ENCODE results near the gene EHMT2. TPM values are rescaled to one million over a fixed set of nuclear protein-coding genes. Genes with fewer than 3 reads are reported as not detected.

Gene EHMT2
- total and polyA plus RNA-seq, 2 of the 13 experiments (the other 11 are each of a cell fraction or from before 2014, with no cell fraction given), result 55.2 to 69.2 TPM

GRCh38 chr6:31897612-31898382, at the start of gene EHMT2 (continued):
- TF ChIP-seq ZFP90 (CRISPR knock-in tag; IDR thresholded peaks at IDR 0.05; ENCODE audit: borderline replicate concordance), result no peak; the same call in 1 of the 2 replicates
- TF ChIP-seq ARHGAP35 (CRISPR knock-in tag; IDR thresholded peaks at IDR 0.05; ENCODE audit: borderline replicate concordance), result no peak
- TF ChIP-seq KDM4B (CRISPR knock-in tag; IDR thresholded peaks at IDR 0.05), result 0 out of 2 replicates have a peak, but pooled peaks have one; percentile 12
- TF ChIP-seq MAFG (CRISPR knock-in tag; IDR thresholded peaks at IDR 0.05), result no peak
- TF ChIP-seq ZNF883 (CRISPR knock-in tag; IDR thresholded peaks at IDR 0.05; ENCODE audit: not compliant biosample characterization), result no peak
- TF ChIP-seq MTA3 (CRISPR knock-in tag; IDR thresholded peaks at IDR 0.05), result no peak
- TF ChIP-seq NFKBIZ (CRISPR knock-in tag; IDR thresholded peaks at IDR 0.05), result peak; percentile 29; the same call in 1 of the 2 replicates
- no peak for TF ChIP-seq DNMT3B (CRISPR knock-in tag; conservative IDR thresholded peaks at IDR 0.05)
- TF ChIP-seq CC2D1A (CRISPR knock-in tag; IDR thresholded peaks at IDR 0.05), result no peak
- no peak; a peak in 1 of 4 replicates for TF ChIP-seq NR2F1 (CRISPR knock-in tag; IDR thresholded peaks at IDR 0.05)
- no peak for TF ChIP-seq LRRFIP1 (CRISPR knock-in tag; conservative IDR thresholded peaks at IDR 0.05)
- no peak for TF ChIP-seq ZNF773 (CRISPR knock-in tag; IDR thresholded peaks at IDR 0.05; ENCODE audit: borderline replicate concordance)
- peak; percentile 23; the same call in 1 of the 2 replicates for TF ChIP-seq GABPB1 (CRISPR knock-in tag; IDR thresholded peaks at IDR 0.05)
- peak; percentile 59; the same call in 1 of the 2 replicates for TF ChIP-seq TFDP1 (CRISPR knock-in tag; IDR thresholded peaks at IDR 0.05; ENCODE audit: borderline replicate concordance)
- no peak for TF ChIP-seq PCBP2 (optimal IDR thresholded peaks at IDR 0.05; ENCODE audit: low read depth, low read length, poor library complexity, severe bottlenecking)
- TF ChIP-seq GTF3A (CRISPR knock-in tag; conservative IDR thresholded peaks at IDR 0.05), result no peak
- no peak for TF ChIP-seq IRF1 (CRISPR knock-in tag; IDR thresholded peaks at IDR 0.05; ENCODE audit: low read depth)
- TF ChIP-seq FOXP1 (IDR thresholded peaks at IDR 0.05), result no peak
- TF ChIP-seq FOXP1 (CRISPR knock-in tag; IDR thresholded peaks at IDR 0.05), result no peak
- TF ChIP-seq PHF8 (CRISPR knock-in tag; IDR thresholded peaks at IDR 0.05), result peak; percentile 74
- no peak for TF ChIP-seq ZKSCAN1 (IDR thresholded peaks at IDR 0.05; ENCODE audit: low read length)
- TF ChIP-seq RFX3 (CRISPR knock-in tag; IDR thresholded peaks at IDR 0.05), result no peak
- TF ChIP-seq ZNF121 (CRISPR knock-in tag; IDR thresholded peaks at IDR 0.05), result no peak
- TF ChIP-seq ZNF225 (CRISPR knock-in tag; IDR thresholded peaks at IDR 0.05), result no peak
- TF ChIP-seq ZNF549 (CRISPR knock-in tag; IDR thresholded peaks at IDR 0.05), result no peak
- TF ChIP-seq WIZ (CRISPR knock-in tag; IDR thresholded peaks at IDR 0.05), result no peak
- peak; percentile 90 for TF ChIP-seq MAX (IDR thresholded peaks at IDR 0.05)
- TF ChIP-seq HOXA3 (CRISPR knock-in tag; IDR thresholded peaks at IDR 0.05), result peak; percentile 61
- TF ChIP-seq ZNF720 (CRISPR knock-in tag; IDR thresholded peaks at IDR 0.05), result no peak

All from HepG2 (cell line).